ENCODE results near the gene ATRIP.

ATRIP gene

DNA sequence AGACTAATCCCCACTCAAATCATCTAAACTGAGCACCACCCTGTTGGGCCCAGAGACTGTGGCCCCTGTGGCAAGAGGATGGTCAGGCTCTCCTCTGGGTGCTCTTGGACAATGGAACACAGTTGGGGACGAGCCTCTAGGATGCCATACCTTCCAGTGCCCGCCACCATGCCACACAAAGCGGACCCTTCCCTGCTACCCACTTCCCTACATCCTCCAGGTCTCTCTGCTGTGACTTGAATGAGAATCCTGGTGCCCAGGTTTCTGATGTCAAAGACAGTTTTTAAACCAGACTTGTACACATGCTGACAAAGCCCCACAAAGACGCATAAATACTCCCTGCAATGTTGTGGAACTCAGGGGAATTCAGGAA lies 11.3 kb upstream of the ATRIP start:
- Histone ChIP-seq H3K4me3 (no peak overlapping the region), H3K27ac (peak overlapping the region; percentile 40 to 83)
- no peak for DNase-seq (ENCODE audit: low spot score)
- TF ChIP-seq, protein P1, sequence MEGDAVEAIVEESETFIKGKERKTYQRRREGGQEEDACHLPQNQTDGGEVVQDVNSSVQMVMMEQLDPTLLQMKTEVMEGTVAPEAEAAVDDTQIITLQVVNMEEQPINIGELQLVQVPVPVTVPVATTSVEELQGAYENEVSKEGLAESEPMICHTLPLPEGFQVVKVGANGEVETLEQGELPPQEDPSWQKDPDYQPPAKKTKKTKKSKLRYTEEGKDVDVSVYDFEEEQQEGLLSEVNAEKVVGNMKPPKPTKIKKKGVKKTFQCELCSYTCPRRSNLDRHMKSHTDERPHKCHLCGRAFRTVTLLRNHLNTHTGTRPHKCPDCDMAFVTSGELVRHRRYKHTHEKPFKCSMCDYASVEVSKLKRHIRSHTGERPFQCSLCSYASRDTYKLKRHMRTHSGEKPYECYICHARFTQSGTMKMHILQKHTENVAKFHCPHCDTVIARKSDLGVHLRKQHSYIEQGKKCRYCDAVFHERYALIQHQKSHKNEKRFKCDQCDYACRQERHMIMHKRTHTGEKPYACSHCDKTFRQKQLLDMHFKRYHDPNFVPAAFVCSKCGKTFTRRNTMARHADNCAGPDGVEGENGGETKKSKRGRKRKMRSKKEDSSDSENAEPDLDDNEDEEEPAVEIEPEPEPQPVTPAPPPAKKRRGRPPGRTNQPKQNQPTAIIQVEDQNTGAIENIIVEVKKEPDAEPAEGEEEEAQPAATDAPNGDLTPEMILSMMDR (IDR thresholded peaks at IDR 0.05), result no peak

DNA sequence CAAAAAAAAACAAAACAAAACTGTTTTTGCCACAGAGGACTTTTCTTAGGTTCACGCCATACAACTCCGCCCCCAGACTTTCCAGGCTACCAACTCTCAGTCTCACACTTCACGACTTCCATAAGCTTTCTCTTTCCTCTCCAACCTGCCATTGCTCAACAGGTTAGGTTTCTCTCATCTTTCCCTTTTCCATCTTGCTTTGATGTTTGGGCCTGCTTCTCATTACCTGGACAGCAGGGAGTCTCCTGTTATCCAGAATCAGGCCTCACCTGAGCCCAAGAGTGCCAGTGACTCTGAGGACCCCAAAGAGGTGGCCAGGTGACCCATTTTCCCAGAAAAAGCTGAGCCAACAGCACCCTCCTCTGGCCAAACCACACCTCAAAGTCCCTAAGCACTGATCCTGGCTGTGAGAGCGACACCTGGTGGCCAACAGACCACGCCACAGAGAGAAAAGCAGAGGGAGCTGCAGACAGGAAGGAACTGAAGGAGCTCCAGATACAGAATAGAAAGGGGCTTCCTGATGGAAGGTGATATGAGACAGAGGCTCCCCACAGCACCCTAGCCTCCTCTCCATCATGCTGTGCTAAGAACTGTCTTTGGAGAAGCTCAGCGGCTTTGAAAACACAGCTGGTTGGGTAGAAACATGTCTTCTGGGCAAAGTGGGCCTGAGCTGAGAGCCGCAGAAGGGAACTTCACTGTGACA lies 10.6 kb upstream of the ATRIP start:
- Histone ChIP-seq H3K27ac (peak overlapping the region; percentile 40 to 83), H3K4me3 (no peak overlapping the region)
- TF ChIP-seq, protein P1 (IDR thresholded peaks at IDR 0.05), result peak; percentile 95
- no peak for DNase-seq (ENCODE audit: low spot score)

- Histone ChIP-seq H3K27ac (peak overlapping the region in 1 of 2 donors; percentile 52), H3K4me3 (no peak overlapping the region)
- TF ChIP-seq, protein P1 (IDR thresholded peaks at IDR 0.05), result no peak
- DNase-seq (ENCODE audit: low spot score), result peak; percentile 71
Measured at GRCh38 chr3:48436477-48436787, 10.1 kb upstream of the ATRIP start.

DNA sequence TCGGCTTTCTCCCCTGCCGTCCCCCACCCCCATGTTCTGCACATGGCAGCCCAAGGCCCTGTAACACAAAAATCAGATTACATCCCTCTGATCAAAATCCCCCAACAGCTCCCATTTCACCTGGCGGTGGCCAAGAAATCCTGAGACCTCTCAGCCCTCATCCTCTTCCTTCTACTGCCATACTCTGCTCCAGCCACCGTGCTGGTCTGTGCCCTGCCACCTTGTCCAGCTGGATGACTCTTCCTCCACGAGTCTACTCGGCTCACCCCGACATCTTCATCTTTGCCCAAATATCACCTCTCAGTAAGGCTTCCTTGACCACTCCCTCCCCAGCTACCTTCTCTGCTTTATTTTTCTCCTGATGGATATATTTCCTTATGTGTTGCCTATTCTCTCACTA lies 9.7 kb upstream of the ATRIP start:
- no peak overlapping the region for H3K4me3 ChIP-seq
- TF ChIP-seq, protein P1 (IDR thresholded peaks at IDR 0.05), result no peak
- no peak overlapping the region for H3K27ac ChIP-seq
- DNase-seq (ENCODE audit: low spot score), result peak; percentile 65

GRCh38 chr3:48437812-48438211 lies 8.7 kb upstream of the ATRIP start:
- H3K4me3 ChIP-seq, result no peak overlapping the region
- DNase-seq (ENCODE audit: low spot score), result no peak
- TF ChIP-seq, protein P1 (IDR thresholded peaks at IDR 0.05), result no peak
- H3K27ac ChIP-seq, result no peak overlapping the region

GRCh38 chr3:48439820-48440589 lies 6.5 kb upstream of the ATRIP start, which contains the start of the genes CCDC51 and TMA7:
TSS of gene CCDC51 (minus strand) at chr3:48440119. CDS start at chr3:48435128, 4,991 bp downstream.
TSS of gene TMA7 (plus strand) at chr3:48440257. CDS start at chr3:48440297, 40 bp downstream.
- H3K4me3 ChIP-seq, result peak within 1 kb of the TSS; percentile 94
- peak; percentile 99 for DNase-seq (ENCODE audit: low spot score)
- peak within 1 kb of the TSS; percentile 82 to 97 for H3K27ac ChIP-seq
- TF ChIP-seq, protein P1 (IDR thresholded peaks at IDR 0.05), result no peak

- DNase-seq (ENCODE audit: low spot score), result peak; percentile 73
- TF ChIP-seq, protein P1 (IDR thresholded peaks at IDR 0.05), result no peak
- H3K27ac ChIP-seq, result peak overlapping the region; percentile 82 to 97
- peak overlapping the region; percentile 94 for H3K4me3 ChIP-seq
Measured at GRCh38 chr3:48440590-48440958, 6.0 kb upstream of the ATRIP start.
